Psoas muscle (tissue), 8 donors: ENCODE results near the gene RPS10. TPM values are rescaled to one million over a fixed set of nuclear protein-coding genes. Genes with fewer than 3 reads are reported as not detected.

Experiments used
- ATAC-seq, 4 donors: fragments of 200-7000 bp; cut with Tn5 transposase; one replicate each; pipeline ENCODE4 v1.9.1; 2020; ENCODE audit warnings: moderate library complexity in 3 of 4, mild to moderate bottlenecking in 2 of 4
- DNase-seq, 2 donors: peaks; one replicate each; pipeline ENCODE4 v3.0.0-alpha.2; 2020
- H3K27ac ChIP-seq: fragments of 200-600 bp; one replicate; pipeline ENCODE4 v1.8.0; 2022
- H3K27me3 ChIP-seq, 3 donors: fragments of 200-600 bp in 1 of 3; one replicate each; pipeline versions ENCODE4 v1.6.1 to v1.8.0; 2013 to 2022; ENCODE audit warnings: low read length in 2 of 3, mild to moderate bottlenecking in 2 of 3, moderate library complexity in 1 of 3; ENCODE audit not compliant: insufficient read depth in 3 of 3
- H3K36me3 ChIP-seq, 2 donors: fragments of 200-600 bp in 1 of 2; one replicate each; pipeline versions ENCODE4 v1.6.1 to v1.8.0; 2013 to 2022; ENCODE audit warnings: low read depth in 1 of 2, mild to moderate bottlenecking in 1 of 2, moderate library complexity in 1 of 2; ENCODE audit not compliant: insufficient read depth in 1 of 2
- H3K4me1 ChIP-seq: fragments of 200-600 bp; one replicate; pipeline ENCODE4 v1.8.0; 2022
- H3K4me3 ChIP-seq: fragments of 200-600 bp; one replicate; pipeline ENCODE4 v1.8.0; 2022; ENCODE audit warnings: mild to moderate bottlenecking
- H3K9me3 ChIP-seq: fragments of 200-600 bp; one replicate; pipeline ENCODE4 v1.8.0; 2022
- WGBS, 3 donors: extraction: QIAGEN DNeasy Blood & Tissue Kit; methylation state at CpG; one replicate each; pipeline versions ENCODE4 v1.1.6 to v1.1.7; 2013; 5-methylcytosine and 5-hydroxymethylcytosine counted together
- intact Hi-C, 2 donors: fragments of 100-400 bp; cut with DNase I; formaldehyde crosslinking; loops; one replicate each; pipeline versions ENCODE4 v1.11.0 to v1.14.2; 2022
- polyA plus RNA-seq, 3 donors: library from polyadenylated mRNA; stranded (reverse); fragments of 200-250 nt; gene quantifications; one replicate each; pipeline ENCODE4 v1.2.3, GENCODE V29; 2013
- total RNA-seq, 4 donors: library from RNA; stranded (reverse); fragmentation: NEBNext Ultra II Directional in 2 of 4; extraction: Animal tissue kit (Norgen Biotek cat#: 25700) in 2 of 4; gene quantifications; one replicate each; pipeline versions ENCODE4 v1.2.1 to v1.2.4, GENCODE V29; 2021 to 2023
- TF ChIP-seq, protein P1 (sequence below): fragments of 200-600 bp; IDR thresholded peaks from one replicate; pipeline ENCODE4 v1.8.0; 2022; ENCODE audit warnings: antibody characterized with exemption
- donor health status: healthy with polysubstance abuse.
- donor health status: DM: no; HTN: no; CAD: no; lungs with moderate emphysema.
- donor health status: Bipolar disorder and iron deficiency.
- donor health status: healthy.
- donor health status: DM: yes; HTN: yes; CAD: no.
- donor health status: DM: no; HTN: no; CAD: no.
- donor health status: DM: no; HTN: no; CAD: no.
- donor health status: DM: yes; HTN: yes; CAD: no.

Gene RPS10
- total and polyA plus RNA-seq, 7 donors, result 601 to 2,522 (median 836) TPM

DNA sequence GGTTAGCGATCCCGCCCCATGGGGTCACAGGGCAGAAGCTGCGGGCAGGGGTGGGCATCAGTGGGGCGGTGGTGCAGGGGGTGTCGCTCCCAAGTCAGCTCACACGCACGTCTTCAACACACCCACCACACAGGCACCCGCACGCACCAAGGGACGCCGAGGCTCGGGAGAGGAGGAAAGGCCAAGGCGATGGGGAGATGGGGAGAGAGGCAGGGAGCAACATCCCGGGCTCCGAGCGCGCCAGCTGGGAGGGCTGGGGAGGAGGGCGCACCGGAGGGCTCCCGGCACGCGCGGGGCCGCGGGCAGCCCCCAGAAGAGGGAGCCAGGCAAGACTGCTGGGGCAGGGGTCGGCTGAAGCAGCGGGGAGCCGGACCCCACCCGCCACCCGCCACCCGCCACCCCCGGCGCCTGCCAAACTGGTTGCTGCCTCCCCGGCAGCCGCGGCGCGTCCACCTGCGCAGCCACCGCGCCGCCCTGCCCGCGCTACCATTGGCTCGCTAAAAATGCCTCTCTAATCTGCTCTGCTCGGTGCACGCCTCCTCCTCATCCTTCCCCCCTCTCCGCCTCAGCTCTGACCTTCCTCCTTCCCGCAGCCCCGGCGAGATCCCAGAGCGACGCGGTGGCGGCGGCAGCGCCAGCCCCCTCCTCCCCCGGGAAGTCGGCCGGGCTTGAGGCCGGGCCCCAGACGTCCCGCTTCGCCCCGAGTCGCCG is 39.8 kb upstream of the RPS10 start, which contains the start of gene PACSIN1:
PACSIN1 (plus strand) TSS at position 546 of the 711 bp plus-strand sequence. CDS start 60,230 bp downstream, outside the sequence.
- ATAC-seq, result peak in 1 of 4 donors; percentile 44
- WGBS, 3 donors, result 2 to 5% (median 3%) methylated on average over 38 to 67 of the region's 67 CpGs
- Histone ChIP-seq H3K27me3 (peaks cover 0 to 27% (median 6%) of the 10 kb centered on the region in 3 donors), H3K4me1 (no peaks in the 10 kb centered on the region), H3K9me3 (no peaks in the 10 kb centered on the region), H3K27ac (no peak within 1 kb of the TSS), H3K36me3 (no peaks in the 10 kb centered on the region), H3K4me3 (peak within 1 kb of the TSS; percentile 58)
- no peak for DNase-seq
- intact Hi-C loops, result loop anchor here in 1 of 2 donors (1.0 kb wide), 1 partner anchor 12 kb away; no protein-coding TSS in a partner anchor
- TF ChIP-seq, protein P1, sequence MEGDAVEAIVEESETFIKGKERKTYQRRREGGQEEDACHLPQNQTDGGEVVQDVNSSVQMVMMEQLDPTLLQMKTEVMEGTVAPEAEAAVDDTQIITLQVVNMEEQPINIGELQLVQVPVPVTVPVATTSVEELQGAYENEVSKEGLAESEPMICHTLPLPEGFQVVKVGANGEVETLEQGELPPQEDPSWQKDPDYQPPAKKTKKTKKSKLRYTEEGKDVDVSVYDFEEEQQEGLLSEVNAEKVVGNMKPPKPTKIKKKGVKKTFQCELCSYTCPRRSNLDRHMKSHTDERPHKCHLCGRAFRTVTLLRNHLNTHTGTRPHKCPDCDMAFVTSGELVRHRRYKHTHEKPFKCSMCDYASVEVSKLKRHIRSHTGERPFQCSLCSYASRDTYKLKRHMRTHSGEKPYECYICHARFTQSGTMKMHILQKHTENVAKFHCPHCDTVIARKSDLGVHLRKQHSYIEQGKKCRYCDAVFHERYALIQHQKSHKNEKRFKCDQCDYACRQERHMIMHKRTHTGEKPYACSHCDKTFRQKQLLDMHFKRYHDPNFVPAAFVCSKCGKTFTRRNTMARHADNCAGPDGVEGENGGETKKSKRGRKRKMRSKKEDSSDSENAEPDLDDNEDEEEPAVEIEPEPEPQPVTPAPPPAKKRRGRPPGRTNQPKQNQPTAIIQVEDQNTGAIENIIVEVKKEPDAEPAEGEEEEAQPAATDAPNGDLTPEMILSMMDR, result no peak

DNA sequence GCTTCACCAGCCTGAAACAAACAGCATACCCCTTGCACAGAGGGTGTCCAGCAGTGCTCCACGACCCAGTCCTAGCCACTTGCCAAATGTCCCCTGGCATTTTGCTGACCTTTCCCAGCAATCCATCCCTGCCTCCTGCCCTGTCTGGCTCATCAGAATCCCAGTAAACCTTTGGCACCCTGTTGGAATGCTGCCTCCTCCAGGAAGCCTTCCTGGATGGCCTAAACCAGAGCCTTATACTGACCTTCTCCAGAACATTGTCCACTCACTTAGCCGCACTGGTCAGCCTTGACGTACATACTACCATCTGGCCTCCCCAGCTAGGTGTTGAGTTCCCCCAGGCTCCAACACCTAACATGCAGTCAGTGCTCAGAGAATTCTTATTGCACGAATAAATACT is 38.0 kb upstream of the RPS10 start:
- no peak for ATAC-seq
- Histone ChIP-seq H3K27ac (no peak overlapping the region), H3K4me3 (no peak overlapping the region), H3K27me3 (peaks cover 0 to 27% (median 6%) of the 10 kb centered on the region in 3 donors), H3K9me3 (no peaks in the 10 kb centered on the region), H3K4me1 (no peaks in the 10 kb centered on the region), H3K36me3 (no peaks in the 10 kb centered on the region)
- intact Hi-C loops, result no loop called here
- TF ChIP-seq, protein P1, result no peak
- WGBS, 3 donors, result 67 to 68% (median 68%) methylated on average over 4 of the region's 4 CpGs
- no peak for DNase-seq

DNA sequence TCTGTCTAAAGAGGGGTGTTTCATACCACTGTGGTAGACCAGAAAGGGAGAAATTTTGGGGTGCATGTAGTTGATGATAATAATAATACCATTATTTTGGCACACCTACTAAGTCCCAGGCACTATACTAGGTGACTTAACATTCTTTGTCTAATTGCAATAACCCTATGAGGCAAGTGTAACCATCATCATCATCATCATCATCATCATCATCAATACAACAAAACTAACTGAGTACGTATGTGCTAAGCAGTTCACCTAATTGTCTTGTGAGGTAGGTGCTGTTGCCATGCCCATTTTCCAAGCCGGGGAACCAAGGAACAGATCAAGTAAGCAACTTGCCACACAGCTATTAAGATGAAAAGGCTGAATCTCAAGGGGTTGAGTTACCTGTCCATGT is 37.4 kb upstream of the RPS10 start:
- Histone ChIP-seq H3K4me1 (no peaks in the 10 kb centered on the region), H3K36me3 (no peaks in the 10 kb centered on the region), H3K9me3 (no peaks in the 10 kb centered on the region), H3K4me3 (no peak overlapping the region), H3K27me3 (peaks cover 0 to 27% (median 6%) of the 10 kb centered on the region in 3 donors), H3K27ac (no peak overlapping the region)
- DNase-seq (no peak), ATAC-seq (no peak)
- 71 to 82% (median 72%) methylated on average over 2 of the region's 2 CpGs for WGBS, 3 donors
- TF ChIP-seq, protein P1, result no peak
- intact Hi-C loops, result no loop called here

DNA sequence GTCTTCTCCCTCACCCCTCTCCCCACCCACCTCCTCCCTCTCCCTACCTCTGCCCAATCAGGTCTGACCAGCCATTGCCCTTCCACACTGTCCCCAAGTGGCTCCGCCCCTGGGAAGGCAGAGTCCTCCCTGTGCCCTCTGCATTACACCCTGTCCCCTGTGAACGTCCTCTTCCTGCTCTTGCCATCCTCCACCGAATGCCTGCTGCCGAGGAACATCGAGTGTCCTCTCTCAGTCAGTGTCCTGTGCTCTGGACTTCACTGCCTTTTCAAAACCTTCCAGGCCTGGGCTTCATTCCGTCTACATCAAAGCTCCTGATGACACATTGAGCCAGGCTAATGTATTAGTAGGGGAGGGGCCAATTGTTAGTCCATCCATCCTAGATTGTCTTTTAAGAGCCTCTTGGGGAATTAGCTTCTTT is 36.7 kb upstream of the RPS10 start:
- intact Hi-C loops, result no loop called here
- H3K36me3 ChIP-seq, result no peaks in the 10 kb centered on the region
- no peak for DNase-seq
- no peak overlapping the region for H3K27ac ChIP-seq
- H3K27me3 ChIP-seq, result peaks cover 0 to 27% (median 6%) of the 10 kb centered on the region in 3 donors
- no peak overlapping the region for H3K4me3 ChIP-seq
- no peaks in the 10 kb centered on the region for H3K4me1 ChIP-seq
- TF ChIP-seq, protein P1, result no peak
- no peaks in the 10 kb centered on the region for H3K9me3 ChIP-seq
- ATAC-seq, result peak in 1 of 4 donors; percentile 26
- 16 to 20% (median 19%) methylated on average over 6 of the region's 6 CpGs for WGBS, 3 donors
